Measurements from ENCODE around the gene PPM1B. TPM values are rescaled to one million over a fixed set of nuclear protein-coding genes. Genes with fewer than 3 reads are reported as not detected.

PPM1B gene
- total and polyA plus RNA-seq, 2 of the 8 experiments (the other 6 are each of a cell fraction or from before 2014, with no cell fraction given), result 43.6 to 126 TPM

- Histone ChIP-seq H3K4ac (replicated peaks; ENCODE audit: insufficient read length, low read depth, low read length) (no peak overlapping the region), H3K9ac (replicated peaks in 1 of 4; ENCODE audit: extremely low read depth in 1 of 4, low read depth in 3 of 4, low read length in 3 of 4) (no peak overlapping the region), H4K5ac (ENCODE audit: insufficient read length, low read depth, low read length) (no peak overlapping the region), H3K36me3 (ENCODE audit: control insufficient read depth in 2 of 4, insufficient read depth in 4 of 4, low read length in 3 of 4) (no peaks in the 10 kb centered on the region), H3K9me3 (ENCODE audit: insufficient read depth in 2 of 2, low read depth in 1 of 2, low read length in 1 of 2) (no peaks in the 10 kb centered on the region), H3K23ac (ENCODE audit: insufficient read length) (no peak overlapping the region), H3K4me1 (replicated peaks in 1 of 4; ENCODE audit: control insufficient read depth in 3 of 4, insufficient read depth in 4 of 4, low read length in 3 of 4) (no peaks in the 10 kb centered on the region), H3K23me2 (ENCODE audit: low read depth, low read length) (no peaks in the 10 kb centered on the region), H3K79me2 (ENCODE audit: control insufficient read depth in 1 of 2, insufficient read depth in 2 of 2, low read length in 2 of 2) (no peaks in the 10 kb centered on the region), H2BK120ac (replicated peaks; ENCODE audit: low read depth, low read length) (no peak overlapping the region), H3K4me3 (ENCODE audit: extremely low read depth in 1 of 4, insufficient read depth in 2 of 4, low read depth in 3 of 4, low read length in 4 of 4) (no peak overlapping the region), H3K18ac (ENCODE audit: extremely low read depth, low read length) (no peak overlapping the region), H3K79me1 (ENCODE audit: low read depth, low read length) (no peaks in the 10 kb centered on the region), H3K4me2 (ENCODE audit: insufficient read depth in 1 of 2, low read depth in 2 of 2, low read length in 2 of 2) (no peak overlapping the region), H2BK12ac (ENCODE audit: low read depth, low read length) (no peak overlapping the region), H2BK20ac (ENCODE audit: low read length) (no peak overlapping the region), H4K20me1 (replicated peaks in 1 of 2; ENCODE audit: control insufficient read depth in 1 of 2, insufficient read depth in 2 of 2, low read length in 2 of 2) (no peaks in the 10 kb centered on the region), H2AK5ac (ENCODE audit: low read depth, low read length) (no peak overlapping the region), H3K27me3 (replicated peaks in 1 of 4; ENCODE audit: control insufficient read depth in 3 of 4, extremely low read depth in 1 of 4, insufficient read depth in 3 of 4, low read length in 3 of 4) (no peaks in the 10 kb centered on the region), H3K27ac (ENCODE audit: low read depth, low read length) (no peak overlapping the region), H2BK5ac (ENCODE audit: low read depth, low read length) (no peak overlapping the region), H3K14ac (ENCODE audit: insufficient read length) (no peak overlapping the region), H2AFZ (ENCODE audit: low read length) (no peak overlapping the region), H2BK15ac (ENCODE audit: low read length) (no peak overlapping the region), H4K91ac (replicated peaks; ENCODE audit: insufficient read length, low read length) (no peak overlapping the region), H4K8ac (ENCODE audit: extremely low read depth, insufficient read depth, low read length) (no peak overlapping the region), H3K56ac (replicated peaks; ENCODE audit: insufficient read length, low read depth, low read length) (no peak overlapping the region)
- ChIA-PET POLR2A (ENCODE audit: partially characterized antibody) (no interaction called here), CTCF (ENCODE audit: partially characterized antibody) (no interaction called here)
- TF ChIP-seq USF2 (IDR thresholded peaks at IDR 0.05; ENCODE audit: low read length) (no peak), JUN (IDR thresholded peaks at IDR 0.05; ENCODE audit: low read depth, low read length) (no peak), TAF7 (optimal IDR thresholded peaks at IDR 0.05; ENCODE audit: borderline replicate concordance, low read depth, low read length) (no peak), SIX5 (IDR thresholded peaks at IDR 0.05; ENCODE audit: low read depth, low read length) (no peak), FOSL1 (IDR thresholded peaks at IDR 0.05; ENCODE audit: insufficient read depth, low read depth, low read length) (no peak)
- FAIRE-seq, result no peak
- DNase-seq (ENCODE audit: low read depth in 1 of 2, low spot score in 2 of 2), result no peak
- 33% methylated on average over 1 of the region's 1 CpG; no CpG with 5 or more reads in 1 of the 2 experiments for WGBS, 2 experiments (ENCODE audit: extremely low coverage in 1 of 2, insufficient coverage in 1 of 2, insufficient read length in 1 of 2, insufficient replicate concordance in 2 of 2, low coverage in 1 of 2, low lambda C conversion rate in 2 of 2, missing lambda C conversion rate in 1 of 2)
Observed at GRCh38 chr2:44280869-44281268, 112.2 kb downstream of the PPM1B start.
